Mucosa of gallbladder (tissue), 1 donor: Measurements from ENCODE around the gene STARD3. TPM values are rescaled to one million over a fixed set of nuclear protein-coding genes. Genes with fewer than 3 reads are reported as not detected.

Experiments
- DNase-seq: peaks from one replicate; pipeline ENCODE4 v3.0.0-alpha.2; 2020; ENCODE audit warnings: low spot score
- total RNA-seq: library from RNA; stranded (reverse); gene quantifications from one replicate; pipeline ENCODE4 v1.2.1, GENCODE V29; 2021
- donor health status: DM: no; HTN: no; CAD: no.

STARD3 gene
- total RNA-seq, 1 donor from 2014 or later = 82.2 TPM

- no peak for DNase-seq
Observed at GRCh38 chr17:39672522-39673334, 35.8 kb downstream of the STARD3 start.

- no peak for DNase-seq
Observed at GRCh38 chr17:39673335-39674081, 36.6 kb downstream of the STARD3 start.

GRCh38 chr17:39674179-39674578, 37.2 kb downstream of the STARD3 start:
- no peak for DNase-seq

- DNase-seq = no peak
Observed at GRCh38 chr17:39674702-39675389, 37.9 kb downstream of the STARD3 start.

GRCh38 chr17:39675390-39676082, 38.6 kb downstream of the STARD3 start:
- no peak for DNase-seq

- peak; percentile 83 for DNase-seq
Observed at GRCh38 chr17:39676198-39676819, 39.4 kb downstream of the STARD3 start.

- DNase-seq = no peak
Observed at GRCh38 chr17:39677072-39677471, 40.1 kb downstream of the STARD3 start.

- DNase-seq = no peak
Observed at GRCh38 chr17:39677542-39678339, 40.8 kb downstream of the STARD3 start.

- DNase-seq = peak; percentile 81
Observed at GRCh38 chr17:39678340-39679116, 41.6 kb downstream of the STARD3 start.

GRCh38 chr17:39679521-39680192, 42.7 kb downstream of the STARD3 start:
- DNase-seq = no peak

- no peak for DNase-seq
Observed at GRCh38 chr17:39683295-39683939, 46.5 kb downstream of the STARD3 start.

GRCh38 chr17:39684369-39685192, 47.6 kb downstream of the STARD3 start:
- no peak for DNase-seq

GRCh38 chr17:39687101-39687545, 50.2 kb downstream of the STARD3 start:
- no peak for DNase-seq

GRCh38 chr17:39687546-39688474, 50.9 kb downstream of the STARD3 start, which contains the start of gene PGAP3:
Gene PGAP3 (minus strand): TSS chr17:39688057. CDS start chr17:39688014, 43 bp downstream.
- peak; percentile 86 for DNase-seq

GRCh38 chr17:39688475-39688835, 51.5 kb downstream of the STARD3 start:
- DNase-seq = no peak

- DNase-seq = no peak
Observed at GRCh38 chr17:39688945-39689344, 52.0 kb downstream of the STARD3 start.
